ENCODE data around the gene GLI3. TPM values are rescaled to one million over a fixed set of nuclear protein-coding genes. Genes with fewer than 3 reads are reported as not detected.

GLI3 gene
- polyA plus RNA-seq, 1 donor, result 5.4 TPM

DNA sequence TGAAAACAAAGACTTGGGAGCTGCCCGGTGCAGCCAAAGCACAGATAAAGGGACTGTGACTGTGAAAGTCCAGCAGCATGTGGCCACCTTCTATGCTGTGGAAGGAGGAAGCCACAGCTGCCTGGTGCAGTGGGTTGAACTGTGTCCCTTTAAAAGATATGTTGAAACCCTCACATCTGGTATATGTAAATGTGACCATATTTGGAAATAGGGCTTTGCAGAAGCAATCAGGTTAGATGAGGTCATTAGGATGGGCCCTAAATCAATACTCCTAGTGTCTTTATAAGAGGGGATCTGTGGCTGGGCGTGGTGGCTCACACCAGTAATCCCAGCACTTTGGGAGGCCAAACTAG is 136.9 kb downstream of the GLI3 start:
- no peak overlapping the region for H3K4me3 ChIP-seq (ENCODE audit: low read length)
- H3K9me3 ChIP-seq (ENCODE audit: control insufficient read depth, low read depth, low read length), result no peaks in the 10 kb centered on the region
- no peak overlapping the region for H3K27ac ChIP-seq (ENCODE audit: low read length)
- WGBS (ENCODE audit: insufficient coverage, low lambda C conversion rate), result no CpG with 5 or more reads among the region's 2 CpGs
- H3K4me1 ChIP-seq (ENCODE audit: control insufficient read depth, insufficient read depth, low read length), result peaks cover 18% of the 10 kb centered on the region
- H3K36me3 ChIP-seq (ENCODE audit: control insufficient read depth, insufficient read depth, low read length), result no peaks in the 10 kb centered on the region
- DNase-seq, result no peak
- H3K27me3 ChIP-seq (ENCODE audit: control insufficient read depth, insufficient read depth, low read length), result no peaks in the 10 kb centered on the region

DNA sequence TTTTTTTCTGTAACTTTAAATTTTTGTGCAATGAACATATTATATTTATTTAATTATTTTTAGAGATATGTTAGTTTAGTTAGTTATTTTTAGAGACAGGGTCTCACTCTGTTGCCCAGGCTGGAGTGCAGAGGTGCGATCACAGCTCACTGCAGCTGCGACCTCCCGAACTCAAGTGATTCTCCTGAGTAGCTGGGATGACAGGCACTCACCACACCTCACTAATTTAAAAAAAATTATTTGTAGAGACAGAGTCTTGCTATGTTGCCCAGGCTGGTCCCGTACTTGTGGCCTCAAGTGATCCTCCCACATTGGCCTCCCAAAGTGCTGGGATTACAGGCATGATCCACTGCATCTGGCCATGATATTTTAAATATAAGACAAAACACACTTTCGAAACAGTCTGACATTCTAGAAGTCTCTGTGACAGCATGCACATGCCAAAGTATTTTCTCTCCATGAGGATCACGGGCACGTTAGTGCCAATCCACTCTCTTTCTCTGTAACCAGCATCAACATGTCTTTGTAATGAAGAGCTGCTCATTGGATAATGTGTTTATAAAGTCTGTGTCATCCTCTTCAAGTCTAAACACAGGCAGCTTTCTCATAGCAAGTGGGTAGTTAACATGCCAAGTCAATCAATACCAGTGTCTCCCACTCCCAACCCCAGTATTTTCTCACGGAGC is 137.4 kb downstream of the GLI3 start:
- WGBS (ENCODE audit: insufficient coverage, low lambda C conversion rate), result no CpG with 5 or more reads among the region's 8 CpGs
- H3K27ac ChIP-seq (ENCODE audit: low read length), result no peak overlapping the region
- no peaks in the 10 kb centered on the region for H3K27me3 ChIP-seq (ENCODE audit: control insufficient read depth, insufficient read depth, low read length)

DNA sequence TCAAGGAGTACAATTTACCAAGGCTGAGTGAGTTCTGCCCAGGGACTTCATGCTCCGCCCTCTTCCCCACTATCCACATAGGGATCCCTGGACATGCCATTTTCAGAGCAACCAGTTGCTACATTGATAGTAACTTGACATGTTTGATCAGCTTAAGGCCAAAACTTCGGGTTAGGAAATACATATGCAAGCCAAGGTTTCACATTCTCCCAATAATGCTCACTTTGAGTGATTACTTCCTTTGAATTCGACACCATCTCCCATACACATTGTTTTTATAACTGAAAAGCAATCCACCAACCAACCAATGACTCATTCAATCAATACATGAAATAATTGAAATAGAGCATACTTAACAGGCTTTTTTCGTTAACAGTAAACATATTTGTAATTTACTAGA is 137.9 kb downstream of the GLI3 start:
- H3K36me3 ChIP-seq (ENCODE audit: control insufficient read depth, insufficient read depth, low read length), result no peaks in the 10 kb centered on the region
- H3K27me3 ChIP-seq (ENCODE audit: control insufficient read depth, insufficient read depth, low read length), result no peaks in the 10 kb centered on the region
- peaks cover 18% of the 10 kb centered on the region for H3K4me1 ChIP-seq (ENCODE audit: control insufficient read depth, insufficient read depth, low read length)
- WGBS (ENCODE audit: insufficient coverage, low lambda C conversion rate), result 100% methylated on average over 2 of the region's 4 CpGs
- no peak for DNase-seq
- no peak overlapping the region for H3K27ac ChIP-seq (ENCODE audit: low read length)
- no peak overlapping the region for H3K4me3 ChIP-seq (ENCODE audit: low read length)
- no peaks in the 10 kb centered on the region for H3K9me3 ChIP-seq (ENCODE audit: control insufficient read depth, low read depth, low read length)

More for the DNA sequence above, 137.4 kb downstream of the GLI3 start:
- Histone ChIP-seq H3K36me3 (ENCODE audit: control insufficient read depth, insufficient read depth, low read length) (no peaks in the 10 kb centered on the region), H3K4me3 (ENCODE audit: low read length) (no peak overlapping the region), H3K9me3 (ENCODE audit: control insufficient read depth, low read depth, low read length) (no peaks in the 10 kb centered on the region), H3K4me1 (ENCODE audit: control insufficient read depth, insufficient read depth, low read length) (peaks cover 18% of the 10 kb centered on the region)
- DNase-seq, result no peak

DNA sequence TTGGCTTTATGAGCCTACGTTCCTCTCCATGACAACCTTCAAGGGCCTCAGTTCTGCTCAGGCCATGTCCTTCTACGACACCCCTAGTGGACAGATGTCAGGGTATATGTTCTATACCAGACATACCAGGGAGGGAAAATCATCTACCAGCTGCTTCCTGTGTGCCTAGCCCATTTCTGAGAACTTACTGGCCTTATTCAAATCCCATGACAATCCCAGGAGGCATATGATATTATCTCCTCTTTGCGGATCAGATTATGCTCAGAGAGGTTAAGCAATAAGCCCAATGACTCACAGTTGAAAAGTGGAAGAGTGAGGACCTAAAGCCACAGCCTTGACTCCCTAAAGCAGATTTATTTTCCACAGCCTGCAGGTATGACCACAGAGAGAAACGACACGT is 139.3 kb downstream of the GLI3 start:
- Histone ChIP-seq H3K27ac (ENCODE audit: low read length) (no peak overlapping the region), H3K4me3 (ENCODE audit: low read length) (no peak overlapping the region), H3K36me3 (ENCODE audit: control insufficient read depth, insufficient read depth, low read length) (no peaks in the 10 kb centered on the region), H3K4me1 (ENCODE audit: control insufficient read depth, insufficient read depth, low read length) (peaks cover 13% of the 10 kb centered on the region), H3K9me3 (ENCODE audit: control insufficient read depth, low read depth, low read length) (no peaks in the 10 kb centered on the region), H3K27me3 (ENCODE audit: control insufficient read depth, insufficient read depth, low read length) (no peaks in the 10 kb centered on the region)
- no peak for DNase-seq
- WGBS (ENCODE audit: insufficient coverage, low lambda C conversion rate), result 92% methylated on average over 2 of the region's 5 CpGs

DNA sequence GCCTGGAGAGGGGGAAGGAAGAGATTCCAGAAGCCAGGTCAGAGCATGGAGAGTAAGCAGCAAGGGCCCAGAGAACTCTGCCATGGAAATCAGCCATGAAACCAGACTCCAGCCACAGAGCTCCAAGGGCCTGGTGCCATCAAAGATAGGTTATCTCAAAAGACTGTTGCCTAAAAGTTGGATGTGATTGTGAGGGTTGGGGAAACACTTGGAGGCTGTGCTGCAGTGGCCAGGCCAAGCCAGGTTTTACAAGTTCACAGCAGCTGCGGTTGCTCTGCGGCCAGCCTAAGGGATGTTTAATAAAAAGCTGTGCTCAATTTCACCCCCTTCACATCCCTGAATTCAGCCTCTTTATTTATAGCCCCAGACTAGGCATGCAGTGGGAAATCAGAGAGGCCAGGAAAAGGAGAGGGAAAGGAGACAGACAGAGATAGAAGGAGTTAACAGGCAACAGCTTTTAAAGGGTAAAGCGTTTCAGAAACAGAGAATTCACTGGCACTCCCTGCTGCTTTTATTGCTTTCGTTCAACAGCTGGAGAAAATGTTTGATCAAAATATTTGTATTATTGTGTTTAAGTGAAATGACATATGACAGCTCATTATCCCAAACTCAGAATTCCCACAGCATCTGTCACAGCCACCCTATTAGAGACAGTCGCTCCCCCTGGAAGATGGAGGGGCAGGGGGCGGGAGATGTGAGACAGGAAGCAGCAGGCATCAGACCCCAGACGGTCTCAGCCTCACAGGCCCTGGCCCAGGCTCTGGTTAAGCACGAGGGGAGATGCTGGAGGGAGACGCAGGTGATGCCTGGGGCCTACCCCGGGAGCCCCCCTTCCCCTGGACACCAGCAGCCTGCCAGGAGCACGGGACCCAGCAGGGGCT is 140.1 kb downstream of the GLI3 start:
- Histone ChIP-seq H3K27ac (ENCODE audit: low read length) (no peak overlapping the region), H3K4me1 (ENCODE audit: control insufficient read depth, insufficient read depth, low read length) (peaks cover 20% of the 10 kb centered on the region), H3K27me3 (ENCODE audit: control insufficient read depth, insufficient read depth, low read length) (no peaks in the 10 kb centered on the region), H3K9me3 (ENCODE audit: control insufficient read depth, low read depth, low read length) (no peaks in the 10 kb centered on the region), H3K36me3 (ENCODE audit: control insufficient read depth, insufficient read depth, low read length) (no peaks in the 10 kb centered on the region), H3K4me3 (ENCODE audit: low read length) (no peak overlapping the region)
- WGBS (ENCODE audit: insufficient coverage, low lambda C conversion rate), result 50% methylated on average over 2 of the region's 11 CpGs
- no peak for DNase-seq

DNA sequence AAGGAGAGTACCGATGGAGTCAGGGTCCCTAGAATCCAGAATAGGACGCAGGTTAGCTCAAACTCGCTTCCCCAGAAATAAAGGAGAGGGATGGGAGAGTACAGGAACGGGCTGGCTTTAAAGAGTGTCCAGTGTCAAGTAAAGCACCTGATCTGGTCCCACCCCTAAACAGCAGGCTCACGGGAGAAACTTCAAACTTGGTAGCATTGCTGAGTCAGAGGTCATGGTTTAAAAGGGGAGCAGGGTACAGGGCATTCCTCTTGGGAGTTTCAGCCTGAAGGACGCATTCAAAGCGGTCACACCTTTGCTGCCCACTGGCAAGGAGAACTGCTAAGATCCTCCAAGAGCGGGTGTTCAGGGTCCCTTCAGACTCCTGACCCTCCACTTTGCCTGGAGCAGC is 140.7 kb downstream of the GLI3 start:
- H3K4me3 ChIP-seq (ENCODE audit: low read length), result no peak overlapping the region
- DNase-seq, result no peak
- WGBS (ENCODE audit: insufficient coverage, low lambda C conversion rate), result 80% methylated on average over 1 of the region's 8 CpGs
- H3K4me1 ChIP-seq (ENCODE audit: control insufficient read depth, insufficient read depth, low read length), result peaks cover 25% of the 10 kb centered on the region
- no peak overlapping the region for H3K27ac ChIP-seq (ENCODE audit: low read length)
- H3K27me3 ChIP-seq (ENCODE audit: control insufficient read depth, insufficient read depth, low read length), result no peaks in the 10 kb centered on the region
- H3K36me3 ChIP-seq (ENCODE audit: control insufficient read depth, insufficient read depth, low read length), result no peaks in the 10 kb centered on the region
- H3K9me3 ChIP-seq (ENCODE audit: control insufficient read depth, low read depth, low read length), result no peaks in the 10 kb centered on the region

DNA sequence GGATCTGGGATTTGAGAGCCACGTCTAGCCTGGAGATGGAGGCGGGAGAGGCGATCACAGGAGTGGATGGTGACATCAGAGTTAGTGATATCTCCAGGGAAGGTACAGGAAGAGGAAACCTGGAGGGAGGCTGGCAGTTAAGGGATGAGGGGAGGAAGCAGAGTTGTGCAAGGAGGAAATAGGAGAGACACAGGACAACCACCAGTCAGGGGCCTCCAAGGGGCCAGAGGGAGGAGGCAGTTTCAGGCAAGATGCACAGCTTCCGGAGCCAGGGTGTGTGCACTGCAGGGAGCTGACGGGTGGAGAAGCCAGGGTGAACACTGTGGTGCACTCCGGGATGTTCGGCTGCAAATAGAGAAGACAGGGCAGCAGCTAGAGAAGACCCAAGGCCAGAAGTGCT is 141.2 kb downstream of the GLI3 start:
- H3K9me3 ChIP-seq (ENCODE audit: control insufficient read depth, low read depth, low read length), result no peaks in the 10 kb centered on the region
- H3K27me3 ChIP-seq (ENCODE audit: control insufficient read depth, insufficient read depth, low read length), result no peaks in the 10 kb centered on the region
- H3K4me1 ChIP-seq (ENCODE audit: control insufficient read depth, insufficient read depth, low read length), result peaks cover 30% of the 10 kb centered on the region
- no peak overlapping the region for H3K27ac ChIP-seq (ENCODE audit: low read length)
- 80% methylated on average over 1 of the region's 7 CpGs for WGBS (ENCODE audit: insufficient coverage, low lambda C conversion rate)
- H3K36me3 ChIP-seq (ENCODE audit: control insufficient read depth, insufficient read depth, low read length), result no peaks in the 10 kb centered on the region
- no peak for DNase-seq
- no peak overlapping the region for H3K4me3 ChIP-seq (ENCODE audit: low read length)

DNA sequence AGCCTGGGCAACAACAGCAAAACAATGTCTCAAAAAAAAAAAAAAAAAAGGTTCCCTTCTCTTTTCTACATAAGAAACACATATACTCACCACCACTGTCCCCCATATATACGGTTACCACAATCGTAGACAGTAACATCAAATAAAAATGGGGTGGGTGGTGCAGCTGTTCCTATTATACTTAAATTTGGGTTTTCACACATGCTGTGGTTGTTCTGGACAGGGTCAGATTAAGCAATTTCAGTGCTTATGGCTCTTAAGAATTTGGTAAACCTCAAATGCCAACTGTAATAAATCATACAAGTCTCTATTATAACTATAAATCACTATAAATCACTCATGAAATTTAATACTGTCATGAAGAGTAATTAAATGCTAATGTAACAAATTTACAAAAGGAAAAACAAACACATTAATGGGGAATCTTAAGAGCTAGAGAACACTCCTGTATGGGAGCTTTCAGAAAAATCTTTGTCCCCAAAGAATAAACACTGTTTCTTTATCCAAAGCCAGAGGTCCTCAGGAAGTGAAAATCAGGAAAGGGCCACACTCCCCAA is 143.6 kb downstream of the GLI3 start:
- DNase-seq, result no peak
- Histone ChIP-seq H3K4me1 (ENCODE audit: control insufficient read depth, insufficient read depth, low read length) (peaks cover 33% of the 10 kb centered on the region), H3K9me3 (ENCODE audit: control insufficient read depth, low read depth, low read length) (no peaks in the 10 kb centered on the region), H3K36me3 (ENCODE audit: control insufficient read depth, insufficient read depth, low read length) (no peaks in the 10 kb centered on the region), H3K4me3 (ENCODE audit: low read length) (no peak overlapping the region), H3K27ac (ENCODE audit: low read length) (no peak overlapping the region), H3K27me3 (ENCODE audit: control insufficient read depth, insufficient read depth, low read length) (no peaks in the 10 kb centered on the region)
- no CpG with 5 or more reads among the region's 2 CpGs for WGBS (ENCODE audit: insufficient coverage, low lambda C conversion rate)

DNA sequence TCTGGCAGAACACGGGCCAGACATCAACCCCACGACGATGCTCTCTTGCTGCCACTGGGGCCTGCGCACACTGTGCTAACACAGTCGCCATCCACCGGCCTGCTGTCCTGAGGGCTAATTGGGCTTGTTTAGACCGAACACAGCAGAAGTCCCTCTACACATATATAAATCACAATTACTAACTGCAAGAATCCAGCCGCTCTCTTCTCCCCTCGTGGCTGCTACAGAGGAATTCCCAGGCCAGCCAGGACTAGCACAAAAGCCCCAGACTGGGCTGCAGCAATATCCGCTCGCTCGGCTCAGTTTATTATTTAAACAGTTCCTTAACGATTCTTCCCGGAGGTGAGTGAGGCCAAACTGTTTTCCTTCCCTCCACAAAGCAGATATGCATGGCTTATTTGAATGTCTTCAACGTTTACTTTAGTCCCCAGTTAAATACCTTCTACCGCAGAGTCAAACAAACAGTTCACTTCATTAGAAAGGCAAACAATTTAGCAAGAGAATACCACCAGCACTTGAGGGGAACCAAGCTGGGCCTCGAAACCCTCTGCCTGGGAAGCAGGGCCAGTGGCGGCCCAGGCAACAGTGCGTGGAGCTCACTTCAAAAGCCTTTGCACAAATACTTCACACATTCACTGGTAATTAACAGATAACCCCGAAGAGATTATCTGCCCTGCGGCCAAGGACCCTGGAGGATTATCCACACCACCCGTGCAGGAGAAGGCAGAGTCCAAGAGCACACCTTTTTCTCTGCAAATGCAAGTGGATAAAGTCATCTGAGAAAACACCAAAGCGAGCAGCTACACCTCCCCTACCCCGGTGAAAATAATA is 145.3 kb downstream of the GLI3 start:
- no peaks in the 10 kb centered on the region for H3K27me3 ChIP-seq (ENCODE audit: control insufficient read depth, insufficient read depth, low read length)
- no peaks in the 10 kb centered on the region for H3K36me3 ChIP-seq (ENCODE audit: control insufficient read depth, insufficient read depth, low read length)
- no CpG with 5 or more reads among the region's 24 CpGs for WGBS (ENCODE audit: insufficient coverage, low lambda C conversion rate)
- H3K4me1 ChIP-seq (ENCODE audit: control insufficient read depth, insufficient read depth, low read length), result peaks cover 28% of the 10 kb centered on the region
- peak in 1 of 2 donors; percentile 70 for DNase-seq
- H3K9me3 ChIP-seq (ENCODE audit: control insufficient read depth, low read depth, low read length), result no peaks in the 10 kb centered on the region
- no peak overlapping the region for H3K4me3 ChIP-seq (ENCODE audit: low read length)
- no peak overlapping the region for H3K27ac ChIP-seq (ENCODE audit: low read length)

DNA sequence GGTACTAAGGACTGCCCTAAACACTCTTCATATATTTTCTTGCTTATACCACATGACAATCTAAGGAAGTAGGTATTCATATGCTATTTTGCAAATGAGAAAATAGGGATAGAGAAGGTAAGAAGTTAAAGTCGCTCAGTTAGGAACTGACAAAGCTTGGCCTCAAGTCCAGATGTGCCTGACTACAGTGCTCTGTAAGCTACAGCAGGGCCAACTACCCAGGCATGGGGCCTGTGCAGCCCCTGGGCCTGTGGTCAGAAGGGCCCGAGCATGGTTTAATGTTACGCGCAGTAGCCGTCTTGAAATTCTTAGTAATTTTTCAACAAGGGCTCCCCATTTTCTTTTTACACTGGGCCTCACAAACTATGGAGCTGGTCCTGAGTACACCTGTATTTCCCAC is 146.2 kb downstream of the GLI3 start:
- H3K9me3 ChIP-seq (ENCODE audit: control insufficient read depth, low read depth, low read length), result no peaks in the 10 kb centered on the region
- no peak for DNase-seq
- WGBS (ENCODE audit: insufficient coverage, low lambda C conversion rate), result 75% methylated on average over 4 of the region's 5 CpGs
- no peaks in the 10 kb centered on the region for H3K36me3 ChIP-seq (ENCODE audit: control insufficient read depth, insufficient read depth, low read length)
- H3K4me3 ChIP-seq (ENCODE audit: low read length), result no peak overlapping the region
- H3K27ac ChIP-seq (ENCODE audit: low read length), result no peak overlapping the region
- no peaks in the 10 kb centered on the region for H3K27me3 ChIP-seq (ENCODE audit: control insufficient read depth, insufficient read depth, low read length)
- peaks cover 21% of the 10 kb centered on the region for H3K4me1 ChIP-seq (ENCODE audit: control insufficient read depth, insufficient read depth, low read length)
